Panc1 (cell line): ENCODE results near the gene TMEM14B. TPM values are rescaled to one million over a fixed set of nuclear protein-coding genes. Genes with fewer than 3 reads are reported as not detected.

ENCODE experiments used
- ATAC-seq: fragments of 200-7000 bp; cut with Tn5 transposase; 2 replicates; pipeline ENCODE4 v1.9.1; 2020; ENCODE audit warnings: mild to moderate bottlenecking, moderate library complexity
- BruUV-seq: library from RNA; stranded (reverse); fragments of 400-500 nt; replicated peaks from 2 replicates; lab custom pipeline; 2021; lab: Mats Ljungman, UMichigan
- CTCF ChIA-PET: fragments of 300-600 bp; sonication (Branson Sonifier 250); formaldehyde crosslinking; loops from one replicate; lab custom pipeline; 2022; ENCODE audit warnings: antibody characterized with exemption; lab: Charles Lee
- POLR2A ChIA-PET: fragments of 300-600 bp; sonication (Branson Sonifier 250); formaldehyde crosslinking; loops from one replicate; lab custom pipeline; 2022; ENCODE audit warnings: antibody characterized with exemption; lab: Charles Lee
- DNase-seq: peaks from one replicate; pipeline ENCODE4 v3.0.0-alpha.2; 2010; ENCODE audit warnings: low read depth, low spot score
- H3K27ac ChIP-seq: 2 replicates; pipeline ENCODE4 v1.5.1; 2011; ENCODE audit warnings: mild to moderate bottlenecking, low read length, inconsistent platforms
- H3K27me3 ChIP-seq: fragments of 200-500 bp; sonication (Bioruptor generic); 2 replicates; pipeline ENCODE4 v1.6.0; 2014; ENCODE audit warnings: low read length, inconsistent platforms; ENCODE audit not compliant: control insufficient read depth, insufficient read depth
- H3K36me3 ChIP-seq: fragments of 200-500 bp; sonication (Bioruptor generic); 2 replicates; pipeline ENCODE4 v1.5.1; 2014; ENCODE audit warnings: inconsistent platforms, mild to moderate bottlenecking, low read length, moderate library complexity; ENCODE audit not compliant: control insufficient read depth, insufficient read depth
- H3K4me1 ChIP-seq: 2 replicates; pipeline ENCODE4 v1.5.1; 2011; ENCODE audit warnings: inconsistent platforms, mild to moderate bottlenecking, low read length, moderate library complexity; ENCODE audit not compliant: control insufficient read depth, insufficient read depth
- H3K4me3 ChIP-seq, 2 experiments: 2 replicates each; pipeline ENCODE4 v1.5.1; 2011 to 2012; ENCODE audit warnings: low read depth in 2 of 2, low read length in 2 of 2, mild to moderate bottlenecking in 2 of 2, inconsistent platforms in 1 of 2, moderate library complexity in 1 of 2
- H3K9me3 ChIP-seq: fragments of 200-500 bp; sonication (Bioruptor generic); 2 replicates; pipeline ENCODE4 v1.5.1; 2014; ENCODE audit warnings: low read depth, mild to moderate bottlenecking, inconsistent platforms, low read length, moderate library complexity; ENCODE audit not compliant: control insufficient read depth, insufficient read depth
- POLR2AphosphoS5 ChIP-seq: IDR thresholded peaks from 2 replicates; pipeline ENCODE4 v1.6.1; 2012; ENCODE audit warnings: mild to moderate bottlenecking, low read depth, low read length, moderate library complexity
- SIN3A ChIP-seq: IDR thresholded peaks from 2 replicates; pipeline ENCODE4 v1.6.1; 2012; ENCODE audit warnings: low read depth, mild to moderate bottlenecking, low read length, moderate library complexity, borderline replicate concordance; ENCODE audit not compliant: insufficient read depth
- TCF7L2 ChIP-seq: IDR thresholded peaks from 2 replicates; pipeline ENCODE4 v1.6.1; 2011; ENCODE audit warnings: mild to moderate bottlenecking, low read depth, low read length, inconsistent platforms
- in situ Hi-C: cut with HindIII; loops from 2 replicates; pipeline ENCODE4 v1.10.0; 2016; ENCODE audit warnings: low sequenced_read_pairs, low pct_unique_long_range_greater_than_20kb
- intact Hi-C: fragments of 100-400 bp; cut with micrococcal nuclease; formaldehyde crosslinking; loops from one replicate; pipeline ENCODE4 v1.10.0; 2022; ENCODE audit not compliant: unreplicated experiment
- total RNA-seq: library from RNA; stranded (reverse); gene quantifications from one replicate; pipeline ENCODE4 v1.2.1, GENCODE V29; 2021; ENCODE audit not compliant: unreplicated experiment
- TF ChIP-seq, protein P1 (sequence below), 2 experiments: IDR thresholded peaks; 2 replicates each; pipeline ENCODE4 v1.6.1; 2011 to 2012; ENCODE audit warnings: low read depth in 2 of 2, control low read depth in 1 of 2, low read length in 1 of 2, mild to moderate bottlenecking in 1 of 2, moderate library complexity in 1 of 2; ENCODE audit not compliant: insufficient read depth in 1 of 2
- TF ChIP-seq, protein P2 (sequence below): fragments of 450-650 bp; IDR thresholded peaks from 2 replicates; pipeline ENCODE4 v1.5.1; 2017; ENCODE audit warnings: mild to moderate bottlenecking

The TMEM14B gene
- total RNA-seq, 1 experiment from 2014 or later: 180 TPM

DNA sequence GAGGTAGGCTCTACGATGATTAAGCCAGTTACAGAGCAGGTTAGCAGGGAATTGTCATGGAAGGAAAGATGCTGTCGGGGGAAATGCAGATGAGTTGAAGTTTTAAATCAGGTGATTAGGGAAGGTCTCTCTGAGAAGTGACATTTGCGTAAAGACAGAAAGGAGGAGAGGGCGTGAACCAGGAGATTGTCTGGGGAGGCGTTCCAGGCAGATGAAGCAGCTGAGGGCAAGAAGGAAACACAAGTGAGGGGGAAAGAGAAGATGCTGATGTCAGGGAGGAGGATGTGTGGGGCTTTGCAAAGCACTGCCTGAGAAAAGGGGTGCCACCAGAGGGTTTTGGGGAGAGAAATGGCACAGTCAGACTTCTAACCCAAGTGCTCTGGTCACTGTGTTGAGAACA, 2.5 kb upstream of the TMEM14B start:
- no TSS peak for BruUV-seq
- TF ChIP-seq, protein P1, sequence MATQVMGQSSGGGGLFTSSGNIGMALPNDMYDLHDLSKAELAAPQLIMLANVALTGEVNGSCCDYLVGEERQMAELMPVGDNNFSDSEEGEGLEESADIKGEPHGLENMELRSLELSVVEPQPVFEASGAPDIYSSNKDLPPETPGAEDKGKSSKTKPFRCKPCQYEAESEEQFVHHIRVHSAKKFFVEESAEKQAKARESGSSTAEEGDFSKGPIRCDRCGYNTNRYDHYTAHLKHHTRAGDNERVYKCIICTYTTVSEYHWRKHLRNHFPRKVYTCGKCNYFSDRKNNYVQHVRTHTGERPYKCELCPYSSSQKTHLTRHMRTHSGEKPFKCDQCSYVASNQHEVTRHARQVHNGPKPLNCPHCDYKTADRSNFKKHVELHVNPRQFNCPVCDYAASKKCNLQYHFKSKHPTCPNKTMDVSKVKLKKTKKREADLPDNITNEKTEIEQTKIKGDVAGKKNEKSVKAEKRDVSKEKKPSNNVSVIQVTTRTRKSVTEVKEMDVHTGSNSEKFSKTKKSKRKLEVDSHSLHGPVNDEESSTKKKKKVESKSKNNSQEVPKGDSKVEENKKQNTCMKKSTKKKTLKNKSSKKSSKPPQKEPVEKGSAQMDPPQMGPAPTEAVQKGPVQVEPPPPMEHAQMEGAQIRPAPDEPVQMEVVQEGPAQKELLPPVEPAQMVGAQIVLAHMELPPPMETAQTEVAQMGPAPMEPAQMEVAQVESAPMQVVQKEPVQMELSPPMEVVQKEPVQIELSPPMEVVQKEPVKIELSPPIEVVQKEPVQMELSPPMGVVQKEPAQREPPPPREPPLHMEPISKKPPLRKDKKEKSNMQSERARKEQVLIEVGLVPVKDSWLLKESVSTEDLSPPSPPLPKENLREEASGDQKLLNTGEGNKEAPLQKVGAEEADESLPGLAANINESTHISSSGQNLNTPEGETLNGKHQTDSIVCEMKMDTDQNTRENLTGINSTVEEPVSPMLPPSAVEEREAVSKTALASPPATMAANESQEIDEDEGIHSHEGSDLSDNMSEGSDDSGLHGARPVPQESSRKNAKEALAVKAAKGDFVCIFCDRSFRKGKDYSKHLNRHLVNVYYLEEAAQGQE (IDR thresholded peaks at IDR 0.05; ENCODE audit: insufficient read depth in 1 of 2, low read depth in 2 of 2, low read length in 1 of 2): no peak
- TF ChIP-seq, protein P2, sequence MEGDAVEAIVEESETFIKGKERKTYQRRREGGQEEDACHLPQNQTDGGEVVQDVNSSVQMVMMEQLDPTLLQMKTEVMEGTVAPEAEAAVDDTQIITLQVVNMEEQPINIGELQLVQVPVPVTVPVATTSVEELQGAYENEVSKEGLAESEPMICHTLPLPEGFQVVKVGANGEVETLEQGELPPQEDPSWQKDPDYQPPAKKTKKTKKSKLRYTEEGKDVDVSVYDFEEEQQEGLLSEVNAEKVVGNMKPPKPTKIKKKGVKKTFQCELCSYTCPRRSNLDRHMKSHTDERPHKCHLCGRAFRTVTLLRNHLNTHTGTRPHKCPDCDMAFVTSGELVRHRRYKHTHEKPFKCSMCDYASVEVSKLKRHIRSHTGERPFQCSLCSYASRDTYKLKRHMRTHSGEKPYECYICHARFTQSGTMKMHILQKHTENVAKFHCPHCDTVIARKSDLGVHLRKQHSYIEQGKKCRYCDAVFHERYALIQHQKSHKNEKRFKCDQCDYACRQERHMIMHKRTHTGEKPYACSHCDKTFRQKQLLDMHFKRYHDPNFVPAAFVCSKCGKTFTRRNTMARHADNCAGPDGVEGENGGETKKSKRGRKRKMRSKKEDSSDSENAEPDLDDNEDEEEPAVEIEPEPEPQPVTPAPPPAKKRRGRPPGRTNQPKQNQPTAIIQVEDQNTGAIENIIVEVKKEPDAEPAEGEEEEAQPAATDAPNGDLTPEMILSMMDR: no peak
- TF ChIP-seq TCF7L2: no peak
- TF ChIP-seq SIN3A: no peak
- TF ChIP-seq POLR2AphosphoS5: no peak
- in situ Hi-C loops: no loop called here

DNA sequence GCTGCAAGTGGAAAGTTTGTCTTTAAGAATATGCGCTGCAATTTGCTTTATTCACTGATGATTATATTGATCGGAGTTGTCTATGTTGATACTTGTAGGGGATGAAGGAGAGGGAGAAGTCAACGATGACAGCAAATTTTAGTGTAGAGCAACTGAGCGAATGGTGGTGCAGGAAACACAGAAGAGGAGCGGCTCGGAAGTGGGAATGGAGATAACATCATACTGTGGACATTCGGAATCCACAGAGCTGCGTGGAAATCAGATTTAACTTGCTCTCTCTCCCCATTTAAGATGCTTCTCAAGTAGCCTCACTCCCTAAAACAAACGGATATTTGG, 722 bp upstream of the TMEM14B start:
- intact Hi-C loops (no loop called here), in situ Hi-C loops (no loop called here)
- H3K9me3 ChIP-seq: no peaks in the 10 kb centered on the region
- peaks cover 39% of the 10 kb centered on the region for H3K4me1 ChIP-seq
- H3K36me3 ChIP-seq: peaks cover 5% of the 10 kb centered on the region; the same call in 1 of the 2 replicates
- no peak for DNase-seq
- H3K27ac ChIP-seq: peak overlapping the region; percentile 81
- no peaks in the 10 kb centered on the region for H3K27me3 ChIP-seq
- ATAC-seq: no peak; the same call in 1 of the 2 replicates
- H3K4me3 ChIP-seq: peak overlapping the region; percentile 62 to 99
- TF ChIP-seq TCF7L2: no peak
- POLR2A ChIA-PET: no interaction called here
- TSS peak; percentile 93 for BruUV-seq
- CTCF ChIA-PET: no interaction called here

More for the DNA sequence above, 2.5 kb upstream of the TMEM14B start:
- DNase-seq: no peak
- no peaks in the 10 kb centered on the region for H3K27me3 ChIP-seq
- no peak overlapping the region for H3K4me3 ChIP-seq
- ATAC-seq: no peak
- H3K4me1 ChIP-seq: peaks cover 30% of the 10 kb centered on the region
- ChIA-PET POLR2A (no interaction called here), CTCF (no interaction called here)
- H3K36me3 ChIP-seq: peaks cover 5% of the 10 kb centered on the region; the same call in 1 of the 2 replicates
- intact Hi-C loops: no loop called here
- H3K27ac ChIP-seq: peak overlapping the region; percentile 15; the same call in 1 of the 2 replicates
- H3K9me3 ChIP-seq: no peaks in the 10 kb centered on the region

DNA sequence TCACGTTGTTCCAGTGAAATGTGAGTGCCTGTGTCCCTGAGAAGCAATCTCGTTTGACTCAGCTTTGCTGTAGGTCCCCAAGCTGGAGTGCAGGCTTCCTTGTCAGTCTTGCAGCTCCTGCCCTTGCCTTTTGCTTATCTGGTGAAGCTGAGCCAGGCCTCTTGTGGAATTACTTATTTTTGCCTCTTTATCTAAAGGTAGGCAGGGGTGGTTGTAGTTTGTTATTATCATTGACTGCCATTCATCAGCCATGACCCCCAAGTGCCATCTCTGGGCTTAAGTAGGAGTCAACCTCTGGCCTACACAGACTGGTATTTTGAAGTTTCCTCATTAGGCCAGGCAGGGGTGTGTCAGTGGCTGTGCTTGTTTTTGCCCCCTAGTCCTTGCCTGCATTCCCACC, 2.1 kb downstream of the TMEM14B start:
- Histone ChIP-seq H3K9me3 (no peaks in the 10 kb centered on the region), H3K27ac (peak overlapping the region; percentile 97), H3K4me1 (peaks cover 39% of the 10 kb centered on the region), H3K36me3 (peaks cover 5% of the 10 kb centered on the region; the same call in 1 of the 2 replicates), H3K4me3 (peak overlapping the region; percentile 62 to 99), H3K27me3 (no peaks in the 10 kb centered on the region)
- intact Hi-C loops (no loop called here), in situ Hi-C loops (no loop called here)
- ChIA-PET CTCF (interaction anchor here (1.2 kb wide), 1 partner anchor 10 kb away, joined by 4 read pairs; no protein-coding TSS in a partner anchor), POLR2A (no interaction called here)
- no TSS peak for BruUV-seq
- TF ChIP-seq, protein P2: no peak
- TF ChIP-seq POLR2AphosphoS5: no peak
- no peak for TF ChIP-seq TCF7L2
- TF ChIP-seq, protein P1 (IDR thresholded peaks at IDR 0.05; ENCODE audit: insufficient read depth in 1 of 2, low read depth in 2 of 2, low read length in 1 of 2): no peak
- TF ChIP-seq SIN3A: no peak
- no peak for DNase-seq
- ATAC-seq: no peak
